ENCODE data around the gene ETHE1.

The ETHE1 gene

GRCh38 chr19:43545276-43545675 is 18.3 kb upstream of the ETHE1 start:
- no peak overlapping the region for H2BK15ac ChIP-seq (ENCODE audit: low read length)
- WGBS, 2 donors (ENCODE audit: extremely low coverage in 2 of 2, insufficient read length in 2 of 2, insufficient replicate concordance in 1 of 2), result no CpG with 5 or more reads among the region's 5 CpGs
- H3K4me3 ChIP-seq (ENCODE audit: low read length in 2 of 2), result no peak overlapping the region
- H3K4me2 ChIP-seq (ENCODE audit: insufficient read depth, low read length, poor library complexity, severe bottlenecking), result no peak overlapping the region
- H2BK12ac ChIP-seq (ENCODE audit: low read length), result no peak overlapping the region
- no peak overlapping the region for H2AK5ac ChIP-seq (ENCODE audit: low read depth, low read length)
- H3K27me3 ChIP-seq (ENCODE audit: control insufficient read depth in 3 of 3, insufficient read depth in 3 of 3, low read depth in 1 of 3, low read length in 3 of 3), result no peaks in the 10 kb centered on the region
- no peak overlapping the region for H3K27ac ChIP-seq (replicated peaks; ENCODE audit: low read length)
- H3K9me3 ChIP-seq (replicated peaks in 1 of 2; ENCODE audit: control insufficient read depth in 2 of 2, insufficient read depth in 1 of 2, low read depth in 1 of 2, low read length in 2 of 2), result peaks cover 0 to 5% of the 10 kb centered on the region in 2 donors
- H3K4ac ChIP-seq (ENCODE audit: low read length), result no peak overlapping the region
- H3K4me1 ChIP-seq (ENCODE audit: control insufficient read depth in 2 of 2, insufficient read depth in 1 of 2, low read depth in 1 of 2, low read length in 2 of 2), result no peaks in the 10 kb centered on the region
- DNase-seq (ENCODE audit: low spot score), result no peak
- no peak overlapping the region for H4K8ac ChIP-seq (ENCODE audit: low read depth, low read length)
- peaks cover 49 to 89% of the 10 kb centered on the region in 2 donors for H3K36me3 ChIP-seq (replicated peaks in 1 of 2; ENCODE audit: control insufficient read depth in 2 of 2, insufficient read depth in 2 of 2, low read length in 2 of 2)
- no peak overlapping the region for H4K91ac ChIP-seq (ENCODE audit: low read depth, low read length, poor library complexity)
- H3K9ac ChIP-seq (ENCODE audit: low read depth, low read length, poor library complexity), result no peak overlapping the region
- H3K14ac ChIP-seq (ENCODE audit: low read length), result no peak overlapping the region
- no peak overlapping the region for H3K18ac ChIP-seq (ENCODE audit: low read length)
- no peak overlapping the region for H2BK5ac ChIP-seq (ENCODE audit: low read length)
- H2AFZ ChIP-seq (ENCODE audit: low read length), result no peak overlapping the region
- H3K23ac ChIP-seq (ENCODE audit: low read depth, low read length, poor library complexity), result no peak overlapping the region
- no peak overlapping the region for H2BK120ac ChIP-seq (ENCODE audit: low read depth, low read length)
- H3K79me1 ChIP-seq (ENCODE audit: low read depth, low read length), result peaks cover 1% of the 10 kb centered on the region

GRCh38 chr19:43544077-43544476 is 17.1 kb upstream of the ETHE1 start:
- peaks cover 1% of the 10 kb centered on the region for H3K79me1 ChIP-seq (ENCODE audit: low read depth, low read length)
- peaks cover 5 to 6% of the 10 kb centered on the region in 2 donors for H3K9me3 ChIP-seq (replicated peaks in 1 of 2; ENCODE audit: control insufficient read depth in 2 of 2, insufficient read depth in 1 of 2, low read depth in 1 of 2, low read length in 2 of 2)
- no peak overlapping the region for H3K4me3 ChIP-seq (ENCODE audit: low read length in 2 of 2)
- H3K36me3 ChIP-seq (replicated peaks in 1 of 2; ENCODE audit: control insufficient read depth in 2 of 2, insufficient read depth in 2 of 2, low read length in 2 of 2), result peaks cover 49 to 90% of the 10 kb centered on the region in 2 donors
- no peak overlapping the region for H3K4ac ChIP-seq (ENCODE audit: low read length)
- no peak overlapping the region for H2BK15ac ChIP-seq (ENCODE audit: low read length)
- WGBS, 2 donors (ENCODE audit: extremely low coverage in 2 of 2, insufficient read length in 2 of 2, insufficient replicate concordance in 1 of 2), result no CpG with 5 or more reads among the region's 9 CpGs
- no peak overlapping the region for H2AFZ ChIP-seq (ENCODE audit: low read length)
- H2BK12ac ChIP-seq (ENCODE audit: low read length), result no peak overlapping the region
- no peak overlapping the region for H4K91ac ChIP-seq (ENCODE audit: low read depth, low read length, poor library complexity)
- no peak overlapping the region for H4K8ac ChIP-seq (ENCODE audit: low read depth, low read length)
- no peak overlapping the region for H2BK5ac ChIP-seq (ENCODE audit: low read length)
- H3K18ac ChIP-seq (ENCODE audit: low read length), result no peak overlapping the region
- no peak overlapping the region for H3K9ac ChIP-seq (ENCODE audit: low read depth, low read length, poor library complexity)
- no peak overlapping the region for H2AK5ac ChIP-seq (ENCODE audit: low read depth, low read length)
- H3K23ac ChIP-seq (ENCODE audit: low read depth, low read length, poor library complexity), result no peak overlapping the region
- no peak for DNase-seq (ENCODE audit: low spot score)
- H3K4me2 ChIP-seq (ENCODE audit: insufficient read depth, low read length, poor library complexity, severe bottlenecking), result no peak overlapping the region
- no peaks in the 10 kb centered on the region for H3K27me3 ChIP-seq (ENCODE audit: control insufficient read depth in 3 of 3, insufficient read depth in 3 of 3, low read depth in 1 of 3, low read length in 3 of 3)
- no peaks in the 10 kb centered on the region for H3K4me1 ChIP-seq (ENCODE audit: control insufficient read depth in 2 of 2, insufficient read depth in 1 of 2, low read depth in 1 of 2, low read length in 2 of 2)
- no peak overlapping the region for H2BK120ac ChIP-seq (ENCODE audit: low read depth, low read length)
- H3K14ac ChIP-seq (ENCODE audit: low read length), result no peak overlapping the region
- no peak overlapping the region for H3K27ac ChIP-seq (replicated peaks; ENCODE audit: low read length)

- H4K8ac ChIP-seq (ENCODE audit: low read depth, low read length), result no peak overlapping the region
- no peak overlapping the region for H2AFZ ChIP-seq (ENCODE audit: low read length)
- peaks cover 12 to 14% of the 10 kb centered on the region in 2 donors for H3K9me3 ChIP-seq (replicated peaks in 1 of 2; ENCODE audit: control insufficient read depth in 2 of 2, insufficient read depth in 1 of 2, low read depth in 1 of 2, low read length in 2 of 2)
- H3K27ac ChIP-seq (replicated peaks; ENCODE audit: low read length), result no peak overlapping the region
- H3K23ac ChIP-seq (ENCODE audit: low read depth, low read length, poor library complexity), result no peak overlapping the region
- H3K14ac ChIP-seq (ENCODE audit: low read length), result no peak overlapping the region
- H2BK5ac ChIP-seq (ENCODE audit: low read length), result no peak overlapping the region
- no peak overlapping the region for H3K4me3 ChIP-seq (ENCODE audit: low read length in 2 of 2)
- H2BK12ac ChIP-seq (ENCODE audit: low read length), result no peak overlapping the region
- H2BK120ac ChIP-seq (ENCODE audit: low read depth, low read length), result no peak overlapping the region
- no peaks in the 10 kb centered on the region for H3K27me3 ChIP-seq (ENCODE audit: control insufficient read depth in 3 of 3, insufficient read depth in 3 of 3, low read depth in 1 of 3, low read length in 3 of 3)
- no peak overlapping the region for H4K91ac ChIP-seq (ENCODE audit: low read depth, low read length, poor library complexity)
- no peak overlapping the region for H3K4ac ChIP-seq (ENCODE audit: low read length)
- no peak overlapping the region for H3K18ac ChIP-seq (ENCODE audit: low read length)
- H2AK5ac ChIP-seq (ENCODE audit: low read depth, low read length), result no peak overlapping the region
- peaks cover 57 to 97% of the 10 kb centered on the region in 2 donors for H3K36me3 ChIP-seq (replicated peaks in 1 of 2; ENCODE audit: control insufficient read depth in 2 of 2, insufficient read depth in 2 of 2, low read length in 2 of 2)
- H3K79me1 ChIP-seq (ENCODE audit: low read depth, low read length), result peaks cover 1% of the 10 kb centered on the region
- no peaks in the 10 kb centered on the region for H3K4me1 ChIP-seq (ENCODE audit: control insufficient read depth in 2 of 2, insufficient read depth in 1 of 2, low read depth in 1 of 2, low read length in 2 of 2)
- H2BK15ac ChIP-seq (ENCODE audit: low read length), result no peak overlapping the region
- no peak for DNase-seq (ENCODE audit: low spot score)
- WGBS, 2 donors (ENCODE audit: extremely low coverage in 2 of 2, insufficient read length in 2 of 2, insufficient replicate concordance in 1 of 2), result no CpG with 5 or more reads among the region's 5 CpGs
- no peak overlapping the region for H3K9ac ChIP-seq (ENCODE audit: low read depth, low read length, poor library complexity)
- no peak overlapping the region for H3K4me2 ChIP-seq (ENCODE audit: insufficient read depth, low read length, poor library complexity, severe bottlenecking)
These were observed 15.1 kb upstream of the ETHE1 start for GRCh38 chr19:43541920-43542650.

DNA sequence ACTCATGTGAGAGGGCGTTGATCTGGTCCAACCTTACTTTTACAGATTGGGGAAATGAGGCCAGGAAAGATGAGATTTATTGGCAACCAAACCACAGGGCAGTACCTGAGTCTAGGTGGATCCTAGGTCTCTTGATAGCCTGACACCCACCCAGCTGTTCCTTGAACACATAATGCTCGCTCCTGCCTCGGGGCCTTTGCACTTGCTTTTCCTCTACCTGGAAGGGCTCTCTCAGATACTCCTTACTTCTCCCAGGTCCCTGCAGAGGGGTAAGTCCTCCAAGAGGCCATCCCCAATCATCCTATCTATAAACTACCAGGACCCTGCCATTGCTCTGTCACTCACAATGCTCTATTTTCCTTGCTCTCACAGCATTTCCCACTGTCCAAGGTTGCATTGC is 13.4 kb upstream of the ETHE1 start:
- no peak for DNase-seq (ENCODE audit: low spot score)
- Histone ChIP-seq H4K8ac (ENCODE audit: low read depth, low read length) (no peak overlapping the region), H2BK120ac (ENCODE audit: low read depth, low read length) (no peak overlapping the region), H3K4me2 (ENCODE audit: insufficient read depth, low read length, poor library complexity, severe bottlenecking) (no peak overlapping the region), H3K9ac (ENCODE audit: low read depth, low read length, poor library complexity) (no peak overlapping the region), H2BK15ac (ENCODE audit: low read length) (no peak overlapping the region), H2BK5ac (ENCODE audit: low read length) (no peak overlapping the region), H3K14ac (ENCODE audit: low read length) (no peak overlapping the region), H2AFZ (ENCODE audit: low read length) (no peak overlapping the region), H3K27ac (replicated peaks; ENCODE audit: low read length) (no peak overlapping the region), H3K9me3 (replicated peaks in 1 of 2; ENCODE audit: control insufficient read depth in 2 of 2, insufficient read depth in 1 of 2, low read depth in 1 of 2, low read length in 2 of 2) (peaks cover 12 to 14% of the 10 kb centered on the region in 2 donors), H4K91ac (ENCODE audit: low read depth, low read length, poor library complexity) (no peak overlapping the region), H3K79me1 (ENCODE audit: low read depth, low read length) (peaks cover 1% of the 10 kb centered on the region), H3K18ac (ENCODE audit: low read length) (no peak overlapping the region), H2BK12ac (ENCODE audit: low read length) (no peak overlapping the region), H3K27me3 (ENCODE audit: control insufficient read depth in 3 of 3, insufficient read depth in 3 of 3, low read depth in 1 of 3, low read length in 3 of 3) (no peaks in the 10 kb centered on the region), H3K4ac (ENCODE audit: low read length) (no peak overlapping the region), H3K36me3 (replicated peaks in 1 of 2; ENCODE audit: control insufficient read depth in 2 of 2, insufficient read depth in 2 of 2, low read length in 2 of 2) (peaks cover 53 to 97% of the 10 kb centered on the region in 2 donors), H3K4me3 (ENCODE audit: low read length in 2 of 2) (no peak overlapping the region), H3K4me1 (ENCODE audit: control insufficient read depth in 2 of 2, insufficient read depth in 1 of 2, low read depth in 1 of 2, low read length in 2 of 2) (peaks cover 0 to 1% of the 10 kb centered on the region in 2 donors), H2AK5ac (ENCODE audit: low read depth, low read length) (no peak overlapping the region), H3K23ac (ENCODE audit: low read depth, low read length, poor library complexity) (no peak overlapping the region)
- WGBS, 2 donors (ENCODE audit: extremely low coverage in 2 of 2, insufficient read length in 2 of 2, insufficient replicate concordance in 1 of 2), result no CpG with 5 or more reads among the region's 3 CpGs

Data from neuronal stem cell (in vitro differentiated cells).